RKO (cell line): ENCODE results near the gene VIPR2.

Source experiments
- DNase-seq: peaks from one replicate; pipeline ENCODE4 v3.0.0-alpha.2; 2016; ENCODE audit warnings: low spot score

The VIPR2 gene

DNA sequence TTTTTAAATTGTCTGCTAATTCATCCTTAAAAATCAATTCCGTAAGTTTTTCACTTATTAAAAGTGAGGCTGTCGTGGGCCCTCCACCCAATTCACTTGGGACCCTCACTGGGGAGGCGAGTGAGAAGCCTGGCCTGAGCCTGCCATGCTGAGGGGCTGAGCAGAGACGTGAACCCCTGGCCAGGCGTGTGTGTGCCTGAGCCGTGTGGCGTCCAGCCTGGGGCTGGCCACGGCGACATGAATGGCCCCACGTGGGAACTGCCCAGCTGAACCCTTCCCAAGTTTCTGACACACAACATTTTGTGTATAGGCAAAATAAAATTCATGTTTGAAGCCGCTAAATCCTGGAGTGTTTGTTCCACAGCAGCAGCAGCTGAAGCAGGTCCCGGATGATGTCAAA, 13.0 kb upstream of the VIPR2 start:
- no peak for DNase-seq

- DNase-seq, result no peak
Measured at GRCh38 chr7:159156436-159157245, 12.0 kb upstream of the VIPR2 start.

DNA sequence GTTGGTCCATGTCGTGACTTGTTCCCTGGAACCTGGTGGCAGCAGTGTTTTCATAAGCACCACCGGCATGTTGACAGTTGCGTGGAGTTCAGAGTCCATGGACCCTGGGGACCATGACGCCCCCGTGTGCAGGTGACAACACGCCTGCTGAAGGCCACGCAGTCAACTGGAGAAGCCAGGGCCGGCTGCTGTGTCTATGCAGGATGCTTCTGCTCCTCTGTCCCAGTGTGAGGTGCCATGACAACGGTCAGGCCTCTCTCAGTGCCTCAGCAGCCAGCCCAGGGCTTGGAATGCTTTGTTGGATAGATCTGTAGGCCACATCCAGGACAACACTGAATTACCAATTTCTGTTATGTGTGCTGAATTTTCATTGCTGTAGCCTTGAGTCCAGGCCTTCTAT, 10.7 kb upstream of the VIPR2 start:
- no peak for DNase-seq

- no peak for DNase-seq
Measured at GRCh38 chr7:159154243-159154642, 9.6 kb upstream of the VIPR2 start.

- no peak for DNase-seq
Measured at GRCh38 chr7:159153511-159153910, 8.8 kb upstream of the VIPR2 start.

DNA sequence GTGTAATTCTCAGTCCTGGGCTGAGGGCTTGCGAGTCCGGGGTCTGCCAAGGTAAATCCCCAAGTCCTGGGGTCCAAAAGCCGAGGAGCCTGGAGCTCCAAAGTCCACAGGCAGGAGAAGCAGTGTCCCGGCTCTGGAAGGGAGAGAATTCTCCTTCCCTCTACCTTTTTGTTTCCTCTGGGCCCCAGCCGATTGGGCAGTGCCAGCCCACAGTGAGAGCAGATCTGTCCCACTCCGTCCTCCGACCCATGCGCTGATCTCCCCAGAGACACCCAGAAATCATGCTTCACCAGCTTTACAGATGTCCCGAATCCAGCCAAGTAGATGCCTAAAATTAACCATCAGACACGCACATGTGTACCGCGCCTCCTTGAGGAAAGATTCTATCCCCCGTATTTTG, 8.1 kb upstream of the VIPR2 start:
- DNase-seq, result no peak

DNA sequence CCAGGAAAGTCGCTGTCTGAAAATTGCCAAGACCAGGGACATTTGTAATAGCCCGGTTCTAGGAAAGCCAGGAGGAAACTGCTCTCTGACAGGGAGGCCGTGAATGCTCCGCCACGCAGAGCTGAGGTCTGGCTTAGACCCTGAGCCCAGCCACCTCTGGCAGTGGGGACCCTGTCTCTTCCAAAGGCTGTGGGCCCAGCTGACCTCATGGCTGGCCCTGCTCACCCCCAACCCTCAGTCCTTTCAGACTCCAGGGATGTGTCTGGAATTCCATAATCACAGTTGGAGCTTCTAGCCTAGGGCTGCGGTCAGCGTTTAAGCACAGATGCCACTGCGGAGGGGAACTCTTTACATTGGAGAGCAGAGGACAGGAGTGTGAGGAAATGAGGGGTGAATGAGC, 6.6 kb upstream of the VIPR2 start:
- DNase-seq, result no peak

DNA sequence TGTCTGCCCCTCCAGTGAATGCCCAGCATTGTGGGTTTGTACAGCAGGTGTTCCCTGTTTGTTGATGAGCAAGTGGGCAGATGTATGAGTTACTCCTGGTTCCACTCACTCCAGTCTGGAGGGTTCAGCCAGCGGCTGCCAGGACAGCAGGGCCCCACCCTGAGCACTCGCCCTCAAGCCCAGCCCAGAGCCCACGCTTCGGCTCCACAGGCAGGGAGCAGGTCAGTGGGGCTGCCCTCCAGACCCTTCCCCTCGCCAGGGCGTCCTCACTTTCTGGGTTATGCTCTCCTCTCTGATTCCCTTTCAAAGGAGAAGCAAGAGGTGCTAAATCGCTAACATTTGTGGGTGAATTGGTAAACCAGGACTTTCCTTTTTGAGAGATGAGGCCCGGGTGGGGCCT, 4.8 kb upstream of the VIPR2 start:
- DNase-seq, result no peak

DNA sequence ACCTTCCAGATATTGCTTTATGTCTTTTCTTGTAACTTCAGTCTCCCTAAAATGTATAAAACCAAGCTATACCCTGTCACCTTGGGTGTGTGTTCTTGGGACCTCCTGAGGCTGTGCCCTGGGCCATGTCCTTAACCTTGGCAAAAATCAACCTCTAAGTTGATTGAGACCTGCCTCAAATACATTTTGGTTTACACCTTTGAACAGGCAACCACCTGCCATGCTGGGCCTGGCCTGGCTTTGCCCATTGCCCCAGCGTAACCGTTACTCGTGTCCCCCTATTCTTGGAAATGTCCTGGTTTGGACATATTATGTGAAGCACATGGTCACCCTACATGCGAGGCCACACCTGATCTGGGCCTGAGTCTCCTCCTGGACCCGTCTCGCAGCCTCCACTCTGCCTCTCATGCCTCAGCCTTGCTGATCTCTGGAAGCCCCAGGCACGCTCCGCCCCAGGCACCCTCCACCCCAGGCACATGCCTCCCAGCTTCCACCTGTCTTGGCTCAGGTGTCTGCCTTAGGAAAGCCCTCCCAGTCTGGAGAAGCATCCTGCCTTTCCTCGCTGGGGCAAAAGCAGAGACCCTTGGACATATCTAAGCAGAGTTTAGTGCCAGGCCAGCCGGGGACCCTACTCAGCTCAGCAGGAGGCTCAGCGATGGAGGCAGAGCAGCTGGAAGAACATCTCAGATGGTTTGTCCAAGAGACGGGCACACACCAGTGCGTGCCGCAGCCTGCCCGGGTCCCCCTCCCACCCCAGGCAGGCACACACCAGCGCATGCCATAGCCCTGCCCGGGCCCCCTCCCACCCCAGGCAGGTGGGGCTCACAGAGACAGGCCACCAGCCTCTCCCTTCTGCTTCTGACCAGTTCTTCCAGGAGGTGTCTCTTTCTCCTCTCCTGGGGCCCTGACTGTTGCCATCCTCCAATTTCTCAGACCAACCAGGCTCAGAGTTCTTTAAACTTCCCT, 4.0 kb upstream of the VIPR2 start:
- no peak for DNase-seq

DNA sequence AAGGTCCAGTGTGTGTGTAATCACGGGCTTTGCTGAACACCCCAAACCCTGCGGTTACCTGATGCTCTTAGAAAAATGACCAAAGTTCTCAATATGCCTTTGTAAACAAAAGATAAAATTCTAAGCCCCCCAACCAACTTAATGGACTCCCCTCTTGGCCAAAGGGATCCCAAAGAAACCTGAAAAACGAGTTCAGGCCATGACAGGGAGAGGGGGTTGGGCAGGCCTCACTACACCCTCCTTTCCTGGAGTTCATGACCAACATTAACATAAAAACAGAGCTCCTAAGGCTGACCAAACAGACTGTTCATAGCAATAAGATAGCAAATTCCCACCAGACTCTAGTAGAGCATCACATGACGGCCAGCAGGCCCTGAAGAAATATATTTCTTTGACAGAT, 3.0 kb upstream of the VIPR2 start:
- DNase-seq, result no peak

DNA sequence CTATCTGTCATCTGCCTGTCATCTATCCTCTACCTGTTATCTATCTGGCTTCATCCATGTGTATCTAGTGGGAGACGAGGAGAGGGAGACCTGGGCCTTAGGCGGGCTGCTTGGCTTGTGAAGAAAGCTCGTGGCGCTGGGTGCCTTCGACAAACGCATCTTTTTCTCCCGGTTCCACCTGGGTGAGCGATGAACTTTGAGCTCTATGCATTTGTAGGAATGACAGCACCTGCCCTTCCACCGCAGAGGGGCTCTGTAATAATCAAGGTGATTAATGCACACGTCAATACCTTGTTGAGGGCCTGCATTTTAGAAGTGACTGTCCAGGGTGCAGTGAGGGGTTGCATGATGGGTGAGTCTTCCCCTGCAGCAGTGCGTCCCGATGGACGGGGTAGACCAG, 2.6 kb upstream of the VIPR2 start:
- DNase-seq, result no peak

GRCh38 chr7:159146084-159146858, 1.6 kb upstream of the VIPR2 start:
- DNase-seq, result no peak

GRCh38 chr7:159145490-159145855, 806 bp upstream of the VIPR2 start:
- DNase-seq, result no peak

DNA sequence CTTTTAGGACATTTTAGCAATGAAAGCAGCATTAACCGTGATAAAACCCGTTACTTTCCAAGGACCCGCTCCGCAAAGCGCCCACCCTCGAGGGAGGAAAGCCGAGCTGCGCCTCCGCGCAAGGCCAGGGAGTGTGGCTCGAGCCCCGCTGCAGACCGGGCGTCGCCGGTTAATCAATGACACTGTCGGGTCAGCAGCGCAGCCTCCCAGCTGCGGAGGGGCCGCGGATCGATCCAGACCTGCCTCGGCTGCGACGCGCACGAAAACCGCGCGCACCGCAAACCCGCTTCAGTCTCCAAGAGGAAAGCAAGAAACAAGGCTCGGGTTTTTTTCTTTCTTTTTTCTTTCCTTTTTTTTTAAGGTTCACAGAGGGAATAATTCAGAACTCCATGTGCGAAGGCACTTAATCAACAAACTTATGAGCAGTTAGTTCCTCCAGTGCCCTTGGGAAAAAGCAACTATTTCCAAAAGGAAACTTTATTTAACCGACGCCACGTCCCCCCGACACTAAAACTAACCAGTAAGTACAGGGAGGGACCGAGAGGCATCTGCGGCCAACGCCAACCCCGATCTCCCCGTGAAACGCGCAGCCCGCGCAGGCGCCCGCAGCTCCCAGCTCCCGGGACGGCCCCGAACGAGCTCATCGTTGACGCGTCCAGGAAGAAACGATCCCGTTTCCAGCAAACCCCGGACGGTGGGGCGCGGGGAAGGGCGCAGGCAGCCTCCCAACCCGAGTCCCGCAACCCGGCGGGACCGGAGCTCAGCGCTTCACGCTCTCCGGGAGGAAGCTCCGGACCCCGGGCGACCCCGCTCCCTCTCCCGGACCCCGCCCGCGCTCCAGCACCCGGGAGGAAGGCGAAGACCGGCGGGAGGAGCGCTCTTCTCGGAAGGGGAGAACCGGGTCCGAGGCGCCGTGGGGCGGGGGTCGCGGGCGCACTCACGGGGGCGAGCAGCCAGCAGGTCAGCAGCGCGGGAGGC, 598 bp downstream of the VIPR2 start:
- DNase-seq, result no peak

- no peak for DNase-seq
Measured at GRCh38 chr7:159142730-159143129, 1.9 kb downstream of the VIPR2 start.

DNA sequence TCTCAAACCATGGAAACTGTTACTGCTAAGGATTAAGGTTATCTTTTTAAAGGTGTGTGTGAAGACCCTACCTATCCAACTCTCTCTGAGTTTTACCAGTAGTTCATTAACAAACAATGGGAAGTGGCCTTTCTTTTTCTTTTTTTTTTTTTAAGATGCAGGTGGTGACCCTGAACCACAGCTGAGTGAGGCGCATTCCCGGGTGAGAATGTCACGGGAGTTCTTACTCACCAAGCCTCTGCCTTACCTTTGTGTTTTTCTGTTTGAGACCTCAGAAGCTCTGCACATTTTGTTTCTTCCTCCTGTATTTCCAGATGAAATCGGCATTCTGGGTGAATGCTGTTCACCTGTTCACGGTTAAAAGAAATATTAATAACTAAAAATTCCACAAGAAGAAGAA, 2.5 kb downstream of the VIPR2 start:
- no peak for DNase-seq

- DNase-seq, result no peak
Measured at GRCh38 chr7:159141660-159142059, 3.0 kb downstream of the VIPR2 start.

DNA sequence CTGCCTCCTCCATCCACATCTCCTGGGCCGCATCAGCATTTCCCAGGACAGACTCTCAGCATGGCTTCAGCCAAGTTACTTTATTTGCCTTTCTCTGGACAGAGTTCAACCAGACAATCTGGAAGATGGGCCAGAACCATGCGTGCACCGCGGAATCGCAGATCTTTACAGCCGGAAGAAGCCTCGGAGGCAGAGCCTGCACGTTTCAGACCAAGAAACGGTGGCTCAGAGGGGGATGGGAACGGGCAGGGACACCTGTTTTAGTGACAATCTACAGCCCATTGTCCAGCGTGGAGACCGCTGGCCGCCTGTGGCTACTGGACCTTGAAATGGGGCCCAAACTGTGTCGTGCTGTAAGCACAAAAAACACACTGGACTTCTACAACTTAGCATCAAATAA, 3.5 kb downstream of the VIPR2 start:
- no peak for DNase-seq

- no peak for DNase-seq
Measured at GRCh38 chr7:159140170-159140910, 4.3 kb downstream of the VIPR2 start.

DNA sequence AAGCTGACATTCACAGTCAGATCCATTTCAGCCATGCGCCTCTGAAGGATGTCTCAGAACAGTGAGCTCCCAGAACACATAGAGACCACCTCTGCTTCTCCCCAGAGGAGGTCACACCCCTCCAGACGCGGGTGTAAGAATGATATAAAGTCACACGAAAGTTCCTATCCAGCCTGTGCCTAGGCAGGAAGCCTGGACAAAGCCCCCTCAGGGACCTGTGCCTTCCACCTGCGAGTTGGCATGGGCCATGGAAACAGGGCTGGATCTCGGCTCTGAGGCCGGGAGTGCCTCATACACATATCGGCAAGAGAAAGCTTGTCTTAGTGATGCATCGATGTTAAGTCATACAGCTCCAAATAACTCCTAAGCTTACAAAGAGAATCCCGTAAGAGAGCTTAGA, 5.0 kb downstream of the VIPR2 start:
- no peak for DNase-seq

DNA sequence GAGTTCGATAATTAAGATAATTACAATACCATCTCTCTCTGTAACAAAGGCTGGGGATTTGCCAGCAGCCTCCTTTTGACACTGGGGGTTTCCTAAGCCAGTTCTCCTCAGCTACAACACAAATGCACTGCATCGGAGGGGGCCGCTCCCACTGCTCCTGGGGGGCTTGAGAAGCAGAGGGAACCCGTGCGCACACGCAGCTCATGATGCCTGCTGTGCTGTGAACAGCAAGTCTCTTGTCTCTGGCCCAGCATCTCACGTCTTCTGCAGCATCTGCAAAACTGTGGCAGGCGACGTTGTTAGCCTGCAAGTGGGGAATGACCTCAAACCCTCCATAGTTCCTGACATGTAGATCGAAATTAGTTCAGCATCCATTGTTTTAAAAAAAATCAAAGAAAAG, 5.5 kb downstream of the VIPR2 start:
- DNase-seq, result no peak
